ENCODE results near the gene ALDH1L1. TPM values are rescaled to one million over a fixed set of nuclear protein-coding genes. Genes with fewer than 3 reads are reported as not detected.

ALDH1L1 gene
- total and polyA plus RNA-seq, 2 of the 13 experiments (the other 11 are each of a cell fraction or from before 2014, with no cell fraction given): 11.2 to 28.7 TPM

GRCh38 chr3:126180477-126181397 lies at the start of gene ALDH1L1 (continued):
- TF ChIP-seq POLR2AphosphoS5 (IDR thresholded peaks at IDR 0.05; ENCODE audit: low read depth, low read length) (peak; percentile 41; the same call in 1 of the 2 replicates), ATF7 (IDR thresholded peaks at IDR 0.05) (no peak), ATF7 (CRISPR knock-in tag; IDR thresholded peaks at IDR 0.05) (no peak), ZNF44 (CRISPR knock-in tag; IDR thresholded peaks at IDR 0.05) (no peak), TFDP1 (CRISPR knock-in tag; IDR thresholded peaks at IDR 0.05; ENCODE audit: borderline replicate concordance) (peak; percentile 41; the same call in 1 of the 2 replicates), IKZF1 (IDR thresholded peaks at IDR 0.05) (no peak), TOE1 (CRISPR knock-in tag; IDR thresholded peaks at IDR 0.05) (no peak), HNF4A (CRISPR knock-in tag; IDR thresholded peaks at IDR 0.05) (no peak), ZNF30 (CRISPR knock-in tag; IDR thresholded peaks at IDR 0.05) (no peak), ZNF274 (CRISPR knock-in tag; IDR thresholded peaks at IDR 0.05) (peak; percentile 17; the same call in 1 of the 2 replicates), RBFOX2 (IDR thresholded peaks at IDR 0.05; ENCODE audit: low read depth, low read length) (peak; percentile 16), MAZ (IDR thresholded peaks at IDR 0.05; ENCODE audit: borderline replicate concordance, low read depth, low read length) (peak; percentile 27; the same call in 1 of the 2 replicates), MAZ (CRISPR knock-in tag; IDR thresholded peaks at IDR 0.05; ENCODE audit: low read depth) (no peak), KLF6 (CRISPR knock-in tag; IDR thresholded peaks at IDR 0.05) (no peak), ZNF737 (CRISPR knock-in tag; IDR thresholded peaks at IDR 0.05; ENCODE audit: borderline replicate concordance) (0 out of 2 replicates have a peak, but pooled peaks have one; percentile 70), SRSF1 (optimal IDR thresholded peaks at IDR 0.05; ENCODE audit: low read depth, low read length) (no peak), FOSL1 (CRISPR knock-in tag; IDR thresholded peaks at IDR 0.05; ENCODE audit: borderline replicate concordance) (no peak), NFYC (CRISPR knock-in tag; IDR thresholded peaks at IDR 0.05) (no peak; the same call in 1 of the 2 replicates), TCF12 (IDR thresholded peaks at IDR 0.05) (no peak), TCF12 (CRISPR knock-in tag; IDR thresholded peaks at IDR 0.05) (no peak), ZNF609 (CRISPR knock-in tag; IDR thresholded peaks at IDR 0.05; ENCODE audit: borderline replicate concordance) (no peak)
- TF ChIP-seq, protein P1, sequence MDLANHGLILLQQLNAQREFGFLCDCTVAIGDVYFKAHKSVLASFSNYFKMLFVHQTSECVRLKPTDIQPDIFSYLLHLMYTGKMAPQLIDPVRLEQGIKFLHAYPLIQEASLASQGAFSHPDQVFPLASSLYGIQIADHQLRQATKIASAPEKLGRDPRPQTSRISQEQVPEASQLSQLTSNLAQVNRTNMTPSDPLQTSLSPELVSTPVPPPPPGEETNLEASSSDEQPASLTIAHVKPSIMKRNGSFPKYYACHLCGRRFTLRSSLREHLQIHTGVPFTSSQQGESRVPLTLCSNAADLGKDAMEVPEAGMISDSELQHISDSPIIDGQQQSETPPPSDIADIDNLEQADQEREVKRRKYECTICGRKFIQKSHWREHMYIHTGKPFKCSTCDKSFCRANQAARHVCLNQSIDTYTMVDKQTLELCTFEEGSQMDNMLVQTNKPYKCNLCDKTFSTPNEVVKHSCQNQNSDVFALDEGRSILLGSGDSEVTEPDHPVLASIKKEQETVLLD (CRISPR knock-in tag; IDR thresholded peaks at IDR 0.05; ENCODE audit: low read depth): no peak
- TF ChIP-seq, protein P2, sequence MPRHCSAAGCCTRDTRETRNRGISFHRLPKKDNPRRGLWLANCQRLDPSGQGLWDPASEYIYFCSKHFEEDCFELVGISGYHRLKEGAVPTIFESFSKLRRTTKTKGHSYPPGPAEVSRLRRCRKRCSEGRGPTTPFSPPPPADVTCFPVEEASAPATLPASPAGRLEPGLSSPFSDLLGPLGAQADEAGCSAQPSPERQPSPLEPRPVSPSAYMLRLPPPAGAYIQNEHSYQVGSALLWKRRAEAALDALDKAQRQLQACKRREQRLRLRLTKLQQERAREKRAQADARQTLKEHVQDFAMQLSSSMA (CRISPR knock-in tag; IDR thresholded peaks at IDR 0.05): no peak; the same call in 1 of the 2 replicates

All from HepG2 (cell line).